Peyer's patch (tissue), 4 donors: ENCODE data around the gene STARD9. TPM values are rescaled to one million over a fixed set of nuclear protein-coding genes. Genes with fewer than 3 reads are reported as not detected.

ENCODE experiments used
- DNase-seq, 3 donors: peaks; one replicate each; pipeline ENCODE4 v3.0.0-alpha.2; 2017 to 2019
- H3K27ac ChIP-seq, 4 donors: fragments of 200-600 bp; sonication (generic); one replicate each; pipeline ENCODE4 v1.5.1; 2016 to 2019
- H3K27me3 ChIP-seq, 2 donors: fragments of 200-600 bp; sonication (generic); one replicate each; pipeline ENCODE4 v1.5.1; 2019
- H3K36me3 ChIP-seq, 3 donors: fragments of 200-600 bp; sonication (generic); one replicate each; pipeline ENCODE4 v1.5.1; 2016 to 2019
- H3K4me1 ChIP-seq, 4 donors: fragments of 200-600 bp; sonication (generic); one replicate each; pipeline ENCODE4 v1.5.1; 2016 to 2019
- H3K4me3 ChIP-seq, 4 donors: fragments of 200-600 bp; sonication (generic); 1 replicate in 3 of 4; 2 replicates in 1 of 4; pipeline ENCODE4 v1.5.1; 2016 to 2019; ENCODE audit warnings: mild to moderate bottlenecking in 1 of 4
- H3K9me3 ChIP-seq, 4 donors: fragments of 200-600 bp; sonication (generic); one replicate each; pipeline ENCODE4 v1.5.1; 2016 to 2019; ENCODE audit warnings: mild to moderate bottlenecking in 1 of 4
- POLR2A ChIP-seq, 2 donors: fragments of 450-650 bp; IDR thresholded peaks; one replicate each; pipeline ENCODE4 v1.5.1; 2017; ENCODE audit warnings: antibody characterized with exemption in 2 of 2, mild to moderate bottlenecking in 2 of 2, moderate library complexity in 2 of 2
- total RNA-seq, 4 donors: library from RNA; depleted of rRNA; stranded (reverse); fragments of >200 nt; gene quantifications; one replicate each; pipeline ENCODE4 v1.1.0, GENCODE V29; 2016
- TF ChIP-seq, protein P1 (sequence below), 6 experiments: fragments of 450-650 bp in 4 of 6; fragments of 200-600 bp in 2 of 6; sonication (generic) in 1 of 6; IDR thresholded peaks; one replicate each; pipeline ENCODE4 v1.5.1; 2017 to 2019; ENCODE audit warnings: antibody characterized with exemption in 6 of 6, mild to moderate bottlenecking in 3 of 6, moderate library complexity in 1 of 6

The STARD9 gene
- total RNA-seq, 4 donors from 2014 or later: 4.2 to 153 (median 20.4) TPM

DNA sequence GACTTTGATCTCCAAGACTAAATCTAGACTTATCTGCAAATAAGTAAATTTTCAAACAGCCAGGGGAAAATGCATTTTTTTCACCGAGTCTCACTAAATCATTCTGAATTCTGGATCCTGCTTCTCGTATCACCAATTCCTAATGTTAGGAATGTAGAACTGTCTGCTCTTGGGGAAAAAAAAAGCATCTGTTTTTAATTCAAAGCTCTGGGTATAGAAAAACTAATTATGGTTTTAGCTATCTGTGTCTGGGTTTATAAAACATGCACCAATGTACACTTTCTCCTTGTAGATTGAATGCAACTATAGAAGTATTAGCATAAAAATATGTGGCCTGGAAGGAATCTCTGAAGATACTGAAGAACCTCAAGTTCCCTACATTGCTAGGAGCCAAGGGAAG is 166.3 kb downstream of the STARD9 start:
- Histone ChIP-seq H3K9me3 (no peaks in the 10 kb centered on the region), H3K27me3 (no peaks in the 10 kb centered on the region), H3K4me3 (no peak overlapping the region), H3K27ac (no peak overlapping the region), H3K4me1 (peaks cover 0 to 8% (median 0%) of the 10 kb centered on the region in 4 donors), H3K36me3 (peaks cover 0 to 6% (median 0%) of the 10 kb centered on the region in 3 donors)
- TF ChIP-seq, protein P1, sequence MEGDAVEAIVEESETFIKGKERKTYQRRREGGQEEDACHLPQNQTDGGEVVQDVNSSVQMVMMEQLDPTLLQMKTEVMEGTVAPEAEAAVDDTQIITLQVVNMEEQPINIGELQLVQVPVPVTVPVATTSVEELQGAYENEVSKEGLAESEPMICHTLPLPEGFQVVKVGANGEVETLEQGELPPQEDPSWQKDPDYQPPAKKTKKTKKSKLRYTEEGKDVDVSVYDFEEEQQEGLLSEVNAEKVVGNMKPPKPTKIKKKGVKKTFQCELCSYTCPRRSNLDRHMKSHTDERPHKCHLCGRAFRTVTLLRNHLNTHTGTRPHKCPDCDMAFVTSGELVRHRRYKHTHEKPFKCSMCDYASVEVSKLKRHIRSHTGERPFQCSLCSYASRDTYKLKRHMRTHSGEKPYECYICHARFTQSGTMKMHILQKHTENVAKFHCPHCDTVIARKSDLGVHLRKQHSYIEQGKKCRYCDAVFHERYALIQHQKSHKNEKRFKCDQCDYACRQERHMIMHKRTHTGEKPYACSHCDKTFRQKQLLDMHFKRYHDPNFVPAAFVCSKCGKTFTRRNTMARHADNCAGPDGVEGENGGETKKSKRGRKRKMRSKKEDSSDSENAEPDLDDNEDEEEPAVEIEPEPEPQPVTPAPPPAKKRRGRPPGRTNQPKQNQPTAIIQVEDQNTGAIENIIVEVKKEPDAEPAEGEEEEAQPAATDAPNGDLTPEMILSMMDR (IDR thresholded peaks at IDR 0.05): no peak
- no peak for TF ChIP-seq POLR2A (IDR thresholded peaks at IDR 0.05)
- DNase-seq: no peak

DNA sequence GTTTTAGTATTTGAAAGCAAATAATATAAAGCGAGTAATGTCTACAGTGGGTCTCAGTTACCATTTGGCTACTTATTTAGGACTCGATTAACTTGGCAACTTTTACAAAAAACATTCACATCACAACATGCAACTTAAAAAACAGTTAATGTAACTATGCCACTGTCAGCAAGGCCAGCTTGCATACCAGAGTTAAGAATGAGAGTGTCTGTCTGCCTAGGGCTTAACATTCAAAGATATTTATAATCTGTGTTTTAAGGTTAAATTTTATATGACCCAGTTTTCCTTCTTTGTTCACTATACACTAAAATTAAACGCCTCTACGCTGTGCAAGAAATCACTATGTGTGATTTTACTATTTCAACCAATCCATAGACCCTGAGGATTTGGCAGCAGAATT is 166.7 kb downstream of the STARD9 start:
- no peaks in the 10 kb centered on the region for H3K27me3 ChIP-seq
- TF ChIP-seq POLR2A (IDR thresholded peaks at IDR 0.05): no peak
- TF ChIP-seq, protein P1 (IDR thresholded peaks at IDR 0.05): no peak
- no peaks in the 10 kb centered on the region for H3K9me3 ChIP-seq
- no peak for DNase-seq
- H3K36me3 ChIP-seq: peaks cover 0 to 6% (median 0%) of the 10 kb centered on the region in 3 donors
- no peak overlapping the region for H3K27ac ChIP-seq
- H3K4me3 ChIP-seq: no peak overlapping the region
- H3K4me1 ChIP-seq: peaks cover 0 to 8% (median 0%) of the 10 kb centered on the region in 4 donors

DNA sequence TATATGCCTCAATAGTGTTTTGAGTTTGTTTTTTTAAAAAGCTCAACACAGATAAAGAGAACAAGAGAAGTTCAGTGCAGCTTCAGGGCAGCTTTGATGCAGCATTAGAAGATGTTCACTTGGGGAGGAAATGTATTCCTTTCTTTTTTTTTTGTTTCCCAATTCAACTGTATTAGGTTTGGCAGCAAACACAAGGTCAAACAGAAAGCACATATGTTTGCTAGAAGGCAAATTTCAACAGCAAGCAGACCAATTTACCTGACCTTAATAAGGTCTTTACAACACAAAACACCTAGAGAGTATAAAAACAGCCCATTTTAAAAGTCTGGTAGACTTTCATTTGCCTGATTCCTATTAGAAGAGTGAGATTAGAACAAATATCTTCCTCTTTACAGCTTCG is 168.8 kb downstream of the STARD9 start:
- DNase-seq: no peak
- H3K4me3 ChIP-seq: no peak overlapping the region
- no peaks in the 10 kb centered on the region for H3K27me3 ChIP-seq
- TF ChIP-seq, protein P1 (IDR thresholded peaks at IDR 0.05): no peak
- TF ChIP-seq POLR2A (IDR thresholded peaks at IDR 0.05): no peak
- peaks cover 0 to 6% (median 0%) of the 10 kb centered on the region in 3 donors for H3K36me3 ChIP-seq
- H3K9me3 ChIP-seq: no peaks in the 10 kb centered on the region
- no peaks in the 10 kb centered on the region for H3K4me1 ChIP-seq
- H3K27ac ChIP-seq: no peak overlapping the region

DNA sequence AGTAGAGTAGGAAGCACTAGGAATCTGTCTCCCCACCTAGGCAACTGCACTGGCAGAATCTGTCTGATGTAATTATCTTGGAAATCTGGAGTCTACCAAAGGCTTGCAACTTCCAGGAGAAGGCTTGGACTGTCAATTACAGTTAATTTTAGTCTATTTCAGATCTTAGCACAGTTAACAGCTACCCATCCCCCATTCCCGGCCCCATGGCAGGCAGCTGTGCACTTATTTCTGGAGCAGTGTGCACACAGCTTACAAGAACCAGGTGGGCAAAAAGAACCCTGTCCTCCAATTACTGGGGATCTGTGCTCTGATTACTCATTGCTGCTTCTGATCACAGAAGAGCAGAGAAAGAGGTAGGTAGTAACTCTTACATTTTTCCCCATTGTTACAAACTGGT is 173.9 kb downstream of the STARD9 start:
- H3K9me3 ChIP-seq: peaks cover 0 to 4% (median 0%) of the 10 kb centered on the region in 4 donors
- H3K36me3 ChIP-seq: peaks cover 0 to 25% (median 0%) of the 10 kb centered on the region in 3 donors
- H3K4me1 ChIP-seq: no peaks in the 10 kb centered on the region
- no peaks in the 10 kb centered on the region for H3K27me3 ChIP-seq
- TF ChIP-seq, protein P1 (IDR thresholded peaks at IDR 0.05): no peak
- no peak for TF ChIP-seq POLR2A (IDR thresholded peaks at IDR 0.05)
- H3K27ac ChIP-seq: no peak overlapping the region
- DNase-seq: no peak
- H3K4me3 ChIP-seq: no peak overlapping the region

DNA sequence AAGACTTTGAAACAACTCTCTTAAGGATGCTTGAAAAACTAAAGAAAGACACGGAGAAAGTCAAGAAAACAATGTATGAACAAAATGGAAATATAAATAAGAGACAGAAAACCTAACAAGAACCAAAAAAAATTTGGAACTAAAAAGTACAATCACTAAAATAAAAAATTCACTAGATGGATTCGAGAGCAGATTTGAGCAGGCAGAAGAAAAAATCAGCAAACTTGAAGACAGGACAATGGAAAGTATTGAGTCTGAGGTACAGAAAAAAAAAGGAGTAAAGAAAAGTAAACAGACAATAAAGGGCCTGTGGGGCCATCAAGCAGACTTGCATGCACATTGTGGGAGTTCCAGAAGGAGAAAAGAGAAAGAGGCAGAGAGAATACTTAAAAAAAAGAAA is 174.9 kb downstream of the STARD9 start:
- TF ChIP-seq POLR2A (IDR thresholded peaks at IDR 0.05): no peak
- TF ChIP-seq, protein P1 (IDR thresholded peaks at IDR 0.05): no peak
- no peaks in the 10 kb centered on the region for H3K4me1 ChIP-seq
- no peaks in the 10 kb centered on the region for H3K27me3 ChIP-seq
- no peak overlapping the region for H3K27ac ChIP-seq
- H3K36me3 ChIP-seq: peaks cover 0 to 25% (median 0%) of the 10 kb centered on the region in 3 donors
- H3K4me3 ChIP-seq: no peak overlapping the region
- no peak for DNase-seq
- H3K9me3 ChIP-seq: peaks cover 0 to 4% (median 0%) of the 10 kb centered on the region in 4 donors

DNA sequence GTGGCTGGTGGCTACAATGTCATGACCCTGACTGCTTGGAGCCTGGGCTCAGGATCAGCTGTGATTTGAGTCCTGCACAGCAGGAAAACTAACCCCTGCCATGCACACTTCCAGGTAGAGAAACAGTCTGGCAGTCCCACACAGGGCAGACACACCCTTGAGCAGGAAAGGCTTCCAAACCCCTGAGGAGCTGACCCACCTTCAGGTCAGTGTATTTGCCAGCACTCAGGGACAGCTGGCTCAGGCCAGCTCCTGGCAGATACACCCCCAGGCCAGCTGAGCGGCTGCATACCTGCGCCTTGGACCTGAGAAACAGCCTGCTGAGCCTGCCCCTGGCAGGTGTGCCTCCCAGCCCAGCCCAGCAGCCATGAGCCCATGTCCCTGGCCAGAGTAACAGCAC is 183.7 kb downstream of the STARD9 start:
- H3K4me3 ChIP-seq: no peak overlapping the region
- H3K27ac ChIP-seq: no peak overlapping the region
- H3K9me3 ChIP-seq: peaks cover 0 to 9% (median 2%) of the 10 kb centered on the region in 4 donors
- H3K36me3 ChIP-seq: no peaks in the 10 kb centered on the region
- DNase-seq: no peak
- TF ChIP-seq, protein P1 (IDR thresholded peaks at IDR 0.05): no peak
- no peak for TF ChIP-seq POLR2A (IDR thresholded peaks at IDR 0.05)
- H3K27me3 ChIP-seq: no peaks in the 10 kb centered on the region
- no peaks in the 10 kb centered on the region for H3K4me1 ChIP-seq
